Stimulated activated CD8-positive, alpha-beta memory T cell treated with anti-CD3 and anti-CD28 coated beads, Interleukin-4, amount 100 ng/mL, for 48 hours (primary cell): ENCODE results near the gene PARD3.

Experiments used
- DNase-seq: peaks from one replicate; pipeline ENCODE4 v3.0.0-alpha.2; 2020

Gene PARD3

GRCh38 chr10:34821587-34822585 lies 6.8 kb upstream of the PARD3 start:
- DNase-seq = no peak

- no peak for DNase-seq
These were observed 2.5 kb upstream of the PARD3 start for GRCh38 chr10:34817586-34817985.

GRCh38 chr10:34817054-34817453 lies 2.0 kb upstream of the PARD3 start:
- DNase-seq = no peak

GRCh38 chr10:34816501-34817002 lies 1.5 kb upstream of the PARD3 start:
- no peak for DNase-seq

- DNase-seq = no peak
These were observed 995 bp upstream of the PARD3 start for GRCh38 chr10:34816085-34816496.

- DNase-seq = no peak
These were observed 247 bp downstream of the PARD3 start for GRCh38 chr10:34814913-34815184.

- DNase-seq = peak; percentile 24
These were observed 728 bp downstream of the PARD3 start for GRCh38 chr10:34814223-34814912.

- no peak for DNase-seq
These were observed 1.4 kb downstream of the PARD3 start for GRCh38 chr10:34813626-34814222.

GRCh38 chr10:34812771-34813170 lies 2.3 kb downstream of the PARD3 start:
- DNase-seq = no peak

- no peak for DNase-seq
These were observed 3.1 kb downstream of the PARD3 start for GRCh38 chr10:34811968-34812514.

- no peak for DNase-seq
These were observed 3.7 kb downstream of the PARD3 start for GRCh38 chr10:34811126-34811967.

- DNase-seq = no peak
These were observed 5.3 kb downstream of the PARD3 start for GRCh38 chr10:34809796-34810195.

GRCh38 chr10:34808801-34809745 lies 6.0 kb downstream of the PARD3 start:
- no peak for DNase-seq

- no peak for DNase-seq
These were observed 6.8 kb downstream of the PARD3 start for GRCh38 chr10:34808336-34808735.

- DNase-seq = no peak
These were observed 10.8 kb downstream of the PARD3 start for GRCh38 chr10:34804306-34804705.

GRCh38 chr10:34802692-34803091 lies 12.4 kb downstream of the PARD3 start:
- no peak for DNase-seq

GRCh38 chr10:34801097-34801733 lies 13.9 kb downstream of the PARD3 start:
- DNase-seq = no peak

GRCh38 chr10:34800624-34801023 lies 14.5 kb downstream of the PARD3 start:
- DNase-seq = no peak

GRCh38 chr10:34798654-34799053 lies 16.4 kb downstream of the PARD3 start:
- DNase-seq = no peak

- DNase-seq = no peak
These were observed 17.9 kb downstream of the PARD3 start for GRCh38 chr10:34797155-34797554.

- DNase-seq = no peak
These were observed 19.0 kb downstream of the PARD3 start for GRCh38 chr10:34796133-34796532.
